ENCODE measurements around the gene INO80E. TPM values are rescaled to one million over a fixed set of nuclear protein-coding genes. Genes with fewer than 3 reads are reported as not detected.

The INO80E gene
- total and polyA plus RNA-seq, 7 experiments from 2014 or later, result 4.3 to 141 (median 72.5) TPM

DNA sequence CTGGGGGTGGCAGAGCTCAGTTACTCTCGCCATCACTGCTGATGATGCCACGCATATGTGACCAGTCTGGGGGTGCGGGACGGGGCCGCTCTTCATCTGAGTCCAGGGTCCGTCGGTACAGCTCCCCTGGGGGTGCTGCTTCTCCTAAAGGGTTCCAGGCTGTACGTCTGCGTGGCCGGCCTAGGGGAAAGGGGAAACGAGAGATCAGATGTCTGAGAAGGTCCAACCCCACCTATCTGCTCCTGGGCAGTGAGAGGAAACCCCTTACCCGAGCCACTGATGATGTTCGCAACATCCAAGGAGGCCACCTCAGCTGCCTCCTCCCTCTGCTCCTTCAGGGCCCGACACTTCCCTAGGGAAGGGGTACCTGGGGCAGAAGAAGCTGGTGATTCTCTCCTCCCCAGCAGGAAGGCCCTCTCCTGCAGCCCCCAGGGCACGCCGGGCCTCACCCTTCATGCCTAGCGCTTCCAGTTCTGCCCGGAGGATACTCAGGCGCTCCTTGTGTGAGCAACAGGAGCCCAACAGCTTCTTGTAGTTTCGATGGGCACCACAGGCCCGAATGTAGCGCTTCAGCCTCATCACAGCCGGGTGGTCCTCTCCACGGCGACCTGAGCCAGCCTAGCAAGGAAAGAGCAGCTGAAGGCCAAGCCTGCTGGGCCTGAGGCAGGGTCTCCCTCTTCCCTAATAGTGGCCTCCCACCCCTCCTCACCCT is 2.7 kb upstream of the INO80E start:
- DNase-seq (no peak), ATAC-seq (no peak)
- Mint-ChIP-seq H3K4me1 (peaks cover 20 to 39% (median 28%) of the 10 kb centered on the region in 7 donors), H3K4me3 (peak overlapping the region in 6 of 10 donors; percentile 27 to 99 (median 94)), H3K27me3 (no peaks in the 10 kb centered on the region), H3K27ac (peak overlapping the region in 3 of 9 donors; percentile 59 to 97 (median 90)), H3K9me3 (no peaks in the 10 kb centered on the region), H3K36me3 (peaks cover 0 to 30% (median 9%) of the 10 kb centered on the region in 5 donors)
- ChIA-PET CTCF (interaction anchor here (0.5 to 1.2 kb wide), 3 partner anchors 20 to 142 kb away, joined by 3 to 4 read pairs (median 3); partner anchors contain the start of gene TAOK2), POLR2A (interaction anchor here (1.1 to 1.7 kb wide), 4 partner anchors 20 to 342 kb away, joined by 3 to 16 read pairs (median 4); partner anchors contain the start of genes TAOK2 and TMEM219)
- H3K4me1 ChIP-seq (ENCODE audit: control insufficient read depth in 2 of 2, insufficient read depth in 2 of 2, low read length in 2 of 2), result peaks cover 16 to 18% of the 10 kb centered on the region in 2 donors
- no peaks in the 10 kb centered on the region for H3K9me3 ChIP-seq (ENCODE audit: control insufficient read depth in 2 of 3, low read length in 3 of 3)
- no peak overlapping the region for H3K27ac ChIP-seq (ENCODE audit: low read depth, low read length)
- H3K27me3 ChIP-seq (ENCODE audit: control insufficient read depth in 2 of 2, insufficient read depth in 2 of 2, low read length in 2 of 2), result no peaks in the 10 kb centered on the region
- H3K36me3 ChIP-seq (ENCODE audit: control insufficient read depth in 2 of 3, insufficient read depth in 3 of 3, low read length in 3 of 3), result peaks cover 0 to 63% (median 0%) of the 10 kb centered on the region in 3 experiments
- H3K4me3 ChIP-seq (ENCODE audit: low read length), result no peak overlapping the region
- intact Hi-C loops (cut with micrococcal nuclease), result loop anchor here in 1 of 2 donors (10.0 kb wide), 1 partner anchor 1129 kb away; the partner anchor contains the start of gene SH2B1

DNA sequence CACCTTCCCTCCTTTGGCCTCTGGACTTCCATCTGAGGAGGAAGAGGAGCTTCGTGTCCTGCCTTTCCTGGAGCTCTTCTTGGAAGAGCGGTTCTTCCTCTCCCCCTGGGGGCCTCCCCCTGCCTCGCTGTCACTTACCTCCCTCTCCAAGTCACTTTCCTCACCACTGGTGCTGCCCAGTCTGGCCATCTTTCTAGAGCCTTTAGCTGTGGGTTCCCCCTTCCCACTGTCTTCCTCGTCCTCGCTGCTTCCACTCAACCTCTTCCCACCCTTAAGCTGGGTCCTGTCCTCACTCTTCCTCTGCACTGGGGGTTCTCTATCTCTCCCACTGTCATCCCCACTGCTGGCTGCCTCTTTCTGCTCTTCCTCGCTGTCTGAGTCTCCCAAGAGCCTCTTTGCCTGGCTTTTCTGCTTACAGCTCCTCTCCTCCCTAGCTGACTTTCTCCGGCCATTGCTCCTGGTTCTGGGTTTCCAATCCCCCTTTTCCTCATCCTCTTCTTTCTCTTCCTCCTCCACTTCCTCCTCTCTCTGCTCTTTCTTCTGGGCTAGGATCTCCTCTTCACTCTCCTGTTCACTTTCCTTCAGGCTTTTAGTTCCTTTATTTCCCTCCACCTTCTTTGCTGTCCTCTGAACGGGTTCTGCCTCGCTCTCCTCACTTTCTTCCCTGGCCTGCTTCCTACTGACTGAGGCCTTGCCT is 2.0 kb upstream of the INO80E start:
- peaks cover 0 to 29% (median 7%) of the 10 kb centered on the region in 5 donors for H3K36me3 Mint-ChIP-seq
- intact Hi-C loops (cut with micrococcal nuclease), result loop anchor here in 1 of 2 donors (10.0 kb wide), 1 partner anchor 1129 kb away; the partner anchor contains the start of gene SH2B1

DNA sequence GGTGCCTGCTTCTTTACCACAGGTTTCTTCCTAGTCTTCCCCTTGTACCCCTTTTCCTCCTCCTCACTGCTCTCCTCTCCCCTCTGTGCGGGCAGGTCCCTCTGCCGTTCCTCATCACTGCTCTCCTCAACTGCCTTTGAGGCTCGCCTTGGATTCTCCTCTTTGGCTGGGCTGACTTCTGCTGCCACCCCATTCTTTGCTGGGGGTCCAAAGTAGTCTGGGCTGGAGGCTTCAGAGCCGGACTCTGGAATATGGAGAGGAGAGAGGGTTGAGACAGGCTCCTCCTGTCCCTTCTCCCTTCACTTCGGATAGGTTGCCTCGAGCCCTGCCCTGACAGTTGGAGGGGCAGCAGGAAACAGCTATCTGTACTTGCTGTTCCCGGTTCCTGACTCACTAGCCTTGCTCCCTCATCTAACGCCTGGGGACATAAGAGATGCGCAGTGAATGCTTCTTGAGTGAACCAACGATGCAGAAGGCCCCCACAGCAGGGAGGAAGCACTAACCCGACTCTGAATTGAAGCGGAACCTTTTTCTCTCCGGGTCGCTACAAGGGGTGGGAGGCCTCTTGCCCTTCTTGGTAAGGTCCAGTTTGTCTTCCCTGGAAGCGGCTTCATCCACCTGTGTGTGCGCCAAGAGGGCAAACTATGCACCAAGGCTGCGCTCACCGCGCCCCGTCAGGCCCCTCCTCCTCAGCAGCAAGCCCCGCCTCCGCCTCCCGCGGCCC is 1.3 kb upstream of the INO80E start:
- H3K27me3 ChIP-seq (ENCODE audit: control insufficient read depth in 2 of 2, insufficient read depth in 2 of 2, low read length in 2 of 2), result no peaks in the 10 kb centered on the region
- H3K4me1 ChIP-seq (ENCODE audit: control insufficient read depth in 2 of 2, insufficient read depth in 2 of 2, low read length in 2 of 2), result peaks cover 16 to 18% of the 10 kb centered on the region in 2 donors
- Mint-ChIP-seq H3K36me3 (peaks cover 0 to 27% (median 7%) of the 10 kb centered on the region in 5 donors), H3K9me3 (no peaks in the 10 kb centered on the region), H3K4me3 (peak overlapping the region; percentile 86 to 99 (median 98)), H3K27me3 (no peaks in the 10 kb centered on the region), H3K27ac (peak overlapping the region; percentile 93 to 99 (median 97)), H3K4me1 (peaks cover 24 to 51% (median 37%) of the 10 kb centered on the region in 7 donors)
- H3K4me3 ChIP-seq (ENCODE audit: low read length), result peak overlapping the region; percentile 100
- no peaks in the 10 kb centered on the region for H3K9me3 ChIP-seq (ENCODE audit: control insufficient read depth in 2 of 3, low read length in 3 of 3)
- H3K27ac ChIP-seq (ENCODE audit: low read depth, low read length), result peak overlapping the region; percentile 99
- intact Hi-C loops (cut with micrococcal nuclease), result loop anchor here (1.0 to 10.0 kb wide), 5 partner anchors 32 to 1130 kb away; partner anchors contain the start of genes FBXL19 (in 1 of the 2), MAZ (in 1 of the 2), SH2B1 (in 1 of the 2) and TMEM219 (in 1 of the 2)
- DNase-seq (peak in 1 of 9 donors; percentile 79), ATAC-seq (no peak)
- CTCF ChIA-PET, result no interaction called here
- POLR2A ChIA-PET, result interaction anchor here (0.8 to 3.3 kb wide), 12 partner anchors 8 to 293 kb away, joined by 3 to 26 read pairs (median 11); partner anchors contain the start of genes CDIPT, KCTD13, TAOK2 and TMEM219
- H3K36me3 ChIP-seq (ENCODE audit: control insufficient read depth in 2 of 3, insufficient read depth in 3 of 3, low read length in 3 of 3), result peaks cover 0 to 58% (median 0%) of the 10 kb centered on the region in 3 experiments

More for the DNA sequence above, 2.0 kb upstream of the INO80E start:
- H3K27ac Mint-ChIP-seq, result peak overlapping the region in 8 of 9 donors; percentile 59 to 97 (median 92)
- Histone ChIP-seq H3K4me1 (ENCODE audit: control insufficient read depth in 2 of 2, insufficient read depth in 2 of 2, low read length in 2 of 2) (peaks cover 16 to 18% of the 10 kb centered on the region in 2 donors), H3K4me3 (ENCODE audit: low read length) (no peak overlapping the region), H3K9me3 (ENCODE audit: control insufficient read depth in 2 of 3, low read length in 3 of 3) (no peaks in the 10 kb centered on the region), H3K27ac (ENCODE audit: low read depth, low read length) (peak overlapping the region; percentile 99), H3K27me3 (ENCODE audit: control insufficient read depth in 2 of 2, insufficient read depth in 2 of 2, low read length in 2 of 2) (no peaks in the 10 kb centered on the region), H3K36me3 (ENCODE audit: control insufficient read depth in 2 of 3, insufficient read depth in 3 of 3, low read length in 3 of 3) (peaks cover 0 to 58% (median 0%) of the 10 kb centered on the region in 3 experiments)
- no peaks in the 10 kb centered on the region for H3K27me3 Mint-ChIP-seq
- peaks cover 22 to 44% (median 33%) of the 10 kb centered on the region in 7 donors for H3K4me1 Mint-ChIP-seq
- peak overlapping the region in 9 of 10 donors; percentile 32 to 99 (median 93) for H3K4me3 Mint-ChIP-seq
- H3K9me3 Mint-ChIP-seq, result no peaks in the 10 kb centered on the region
- ChIA-PET POLR2A (interaction anchor here (1.1 to 1.7 kb wide), 4 partner anchors 21 to 342 kb away, joined by 3 to 16 read pairs (median 4); partner anchors contain the start of genes TAOK2 and TMEM219), CTCF (interaction anchor here (0.5 to 1.2 kb wide), 2 partner anchors 21 to 143 kb away, joined by 3 to 4 read pairs; partner anchors contain the start of gene TAOK2)
- ATAC-seq (no peak), DNase-seq (no peak)

DNA sequence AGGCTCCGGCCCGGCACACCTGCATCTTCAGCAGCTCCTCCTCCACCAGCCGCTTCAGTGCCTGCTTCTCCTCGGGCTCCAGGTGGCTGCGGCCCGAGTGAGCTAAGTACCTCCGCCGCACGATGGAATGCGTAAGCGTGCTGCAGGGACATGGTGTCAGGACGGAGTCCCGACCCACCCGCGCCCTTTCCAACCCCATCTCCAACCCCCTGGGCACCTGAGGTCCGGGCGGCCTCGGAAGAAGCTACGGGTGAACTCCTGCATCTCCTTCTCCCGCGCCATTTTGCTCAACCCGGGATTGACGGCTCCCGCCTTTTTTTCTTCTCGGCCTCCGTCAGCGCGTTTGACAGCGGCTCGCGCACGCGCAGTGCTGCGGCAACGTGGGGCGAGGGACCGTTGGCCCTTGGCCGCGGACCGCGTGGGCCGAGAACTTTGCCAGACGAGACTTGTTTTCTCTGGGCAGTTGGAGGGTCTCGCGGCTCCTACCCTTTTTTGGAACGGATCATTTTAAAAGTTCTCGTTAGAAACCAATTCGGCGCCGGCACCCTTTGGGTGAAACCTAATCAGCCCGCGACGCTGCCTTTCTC is 624 bp upstream of the INO80E start, which contains the start of gene HIRIP3:
Gene HIRIP3 (minus strand): TSS at position 294 of the 587 bp plus-strand sequence. CDS start 12 bp downstream, at position 282.
- peak within 1 kb of the TSS; percentile 99 for H3K27ac ChIP-seq (ENCODE audit: low read depth, low read length)
- intact Hi-C loops (cut with micrococcal nuclease), result loop anchor here (1.0 to 10.0 kb wide), 5 partner anchors 33 to 1131 kb away; partner anchors contain the start of genes FBXL19 (in 1 of the 2), MAZ (in 1 of the 2), SH2B1 (in 1 of the 2) and TMEM219 (in 1 of the 2)
- no peaks in the 10 kb centered on the region for H3K27me3 Mint-ChIP-seq
- DNase-seq (peak; percentile 81 to 91 (median 88)), ATAC-seq (peak; percentile 76)
- H3K4me1 ChIP-seq (ENCODE audit: control insufficient read depth in 2 of 2, insufficient read depth in 2 of 2, low read length in 2 of 2), result peaks cover 16 to 18% of the 10 kb centered on the region in 2 donors
- H3K36me3 Mint-ChIP-seq, result peaks cover 0 to 27% (median 4%) of the 10 kb centered on the region in 5 donors
- peak within 1 kb of the TSS; percentile 100 for H3K4me3 ChIP-seq (ENCODE audit: low read length)
- H3K9me3 Mint-ChIP-seq, result no peaks in the 10 kb centered on the region
- ChIA-PET CTCF (no interaction called here), POLR2A (interaction anchor here (0.8 to 3.3 kb wide), 13 partner anchors 9 to 613 kb away, joined by 3 to 26 read pairs (median 6); partner anchors contain the start of genes CDIPT, KCTD13, KIF22 and TAOK2)
- peaks cover 0 to 57% (median 0%) of the 10 kb centered on the region in 3 experiments for H3K36me3 ChIP-seq (ENCODE audit: control insufficient read depth in 2 of 3, insufficient read depth in 3 of 3, low read length in 3 of 3)
- H3K4me1 Mint-ChIP-seq, result peaks cover 24 to 53% (median 38%) of the 10 kb centered on the region in 7 donors
- H3K9me3 ChIP-seq (ENCODE audit: control insufficient read depth in 2 of 3, low read length in 3 of 3), result no peaks in the 10 kb centered on the region
- H3K27me3 ChIP-seq (ENCODE audit: control insufficient read depth in 2 of 2, insufficient read depth in 2 of 2, low read length in 2 of 2), result no peaks in the 10 kb centered on the region
- H3K4me3 Mint-ChIP-seq, result peak within 1 kb of the TSS; percentile 86 to 99 (median 98)
- H3K27ac Mint-ChIP-seq, result peak within 1 kb of the TSS; percentile 93 to 99 (median 97)

DNA sequence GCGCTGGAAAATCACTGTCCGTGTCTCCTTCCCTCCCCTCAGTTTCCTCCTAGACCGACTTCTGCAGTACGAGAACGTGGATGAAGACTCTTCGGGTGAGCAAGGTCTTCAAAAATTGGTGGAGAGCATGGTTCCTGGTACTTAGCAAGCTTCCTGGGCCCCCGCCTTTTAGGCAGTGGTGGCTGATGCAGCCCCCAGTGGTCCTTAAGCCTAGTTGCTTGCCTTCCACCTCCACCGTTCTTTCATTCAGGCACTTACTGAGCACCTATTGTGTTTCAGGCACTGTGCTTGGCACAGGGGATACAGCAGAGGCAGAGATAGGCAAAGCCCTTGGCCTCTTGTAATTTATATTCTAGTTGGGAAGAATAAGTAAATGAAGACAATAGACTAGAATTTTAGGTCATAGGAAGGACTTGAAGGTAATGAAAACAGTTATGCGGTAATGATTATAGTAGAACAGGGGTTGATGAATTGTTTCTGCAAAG is 767 bp downstream of the INO80E start:
- peaks cover 24 to 53% (median 38%) of the 10 kb centered on the region in 7 donors for H3K4me1 Mint-ChIP-seq
- ATAC-seq, result no peak
- intact Hi-C loops (cut with micrococcal nuclease), result loop anchor here (1.0 to 10.0 kb wide), 16 partner anchors 24 to 1132 kb away; partner anchors contain the start of genes CDIPT (in 2 of the 2), FBXL19 (in 2 of the 2), KCTD13 (in 2 of the 2) and TAOK2 (in 2 of the 2)
- H3K4me3 Mint-ChIP-seq, result peak overlapping the region; percentile 86 to 99 (median 98)
- peaks cover 16 to 18% of the 10 kb centered on the region in 2 donors for H3K4me1 ChIP-seq (ENCODE audit: control insufficient read depth in 2 of 2, insufficient read depth in 2 of 2, low read length in 2 of 2)
- ChIA-PET CTCF (interaction anchor here (0.7 to 1.4 kb wide), 4 partner anchors 80 to 356 kb away, joined by 3 to 6 read pairs (median 4); partner anchors contain the start of gene CDIPT), POLR2A (interaction anchor here (0.7 to 3.3 kb wide), 11 partner anchors 9 to 614 kb away, joined by 3 to 26 read pairs (median 10); partner anchors contain the start of genes KCTD13, TAOK2 and TMEM219)
- peaks cover 0 to 59% (median 0%) of the 10 kb centered on the region in 3 experiments for H3K36me3 ChIP-seq (ENCODE audit: control insufficient read depth in 2 of 3, insufficient read depth in 3 of 3, low read length in 3 of 3)
- no peak for DNase-seq
- H3K36me3 Mint-ChIP-seq, result peaks cover 0 to 27% (median 3%) of the 10 kb centered on the region in 5 donors
- H3K27ac ChIP-seq (ENCODE audit: low read depth, low read length), result peak overlapping the region; percentile 99
- no peaks in the 10 kb centered on the region for H3K27me3 Mint-ChIP-seq
- peak overlapping the region; percentile 100 for H3K4me3 ChIP-seq (ENCODE audit: low read length)
- H3K27me3 ChIP-seq (ENCODE audit: control insufficient read depth in 2 of 2, insufficient read depth in 2 of 2, low read length in 2 of 2), result no peaks in the 10 kb centered on the region
- no peaks in the 10 kb centered on the region for H3K9me3 Mint-ChIP-seq
- no peaks in the 10 kb centered on the region for H3K9me3 ChIP-seq (ENCODE audit: control insufficient read depth in 2 of 3, low read length in 3 of 3)
- peak overlapping the region; percentile 93 to 99 (median 97) for H3K27ac Mint-ChIP-seq

Measured in naive thymus-derived CD4-positive, alpha-beta T cell (primary cell).